Esophagus muscularis mucosa (tissue), 4 donors: ENCODE measurements around the gene CLIP4. TPM values are rescaled to one million over a fixed set of nuclear protein-coding genes. Genes with fewer than 3 reads are reported as not detected.

Experiments used
- DNase-seq: peaks from one replicate; pipeline ENCODE4 v3.0.0-alpha.2; 2017; ENCODE audit errors: extremely low spot score
- H3K27ac ChIP-seq, 4 donors: fragments of 200-600 bp; sonication (generic); replicated peaks in 1 of 4; 1 replicate in 3 of 4; 2 replicates in 1 of 4; pipeline ENCODE4 v1.5.1; 2016 to 2019; ENCODE audit warnings: mild to moderate bottlenecking in 1 of 4
- H3K27me3 ChIP-seq, 4 donors: fragments of 200-600 bp; sonication (generic); one replicate each; pipeline versions ENCODE4 v1.5.1 to v1.6.0; 2016 to 2019
- H3K36me3 ChIP-seq, 4 donors: fragments of 200-600 bp; sonication (generic); one replicate each; pipeline ENCODE4 v1.5.1; 2016 to 2019
- H3K4me1 ChIP-seq, 4 donors: fragments of 200-600 bp; sonication (generic); one replicate each; pipeline ENCODE4 v1.5.1; 2016 to 2019
- H3K4me3 ChIP-seq, 4 donors: fragments of 200-600 bp; sonication (generic); 1 replicate in 2 of 4; 2 replicates in 2 of 4; pipeline ENCODE4 v1.5.1; 2016 to 2019; ENCODE audit warnings: mild to moderate bottlenecking in 4 of 4, moderate library complexity in 1 of 4
- H3K9me3 ChIP-seq, 4 donors: fragments of 200-600 bp; sonication (generic); 1 replicate in 3 of 4; 2 replicates in 1 of 4; pipeline ENCODE4 v1.5.1; 2016 to 2019
- EP300 ChIP-seq: sonication (generic); formaldehyde crosslinking; IDR thresholded peaks from one replicate; pipeline ENCODE4 v1.6.1; 2017; ENCODE audit warnings: antibody characterized with exemption
- POLR2A ChIP-seq: fragments of 450-650 bp; IDR thresholded peaks from one replicate; pipeline ENCODE4 v1.6.1; 2017; ENCODE audit warnings: antibody characterized with exemption, moderate library complexity, mild to moderate bottlenecking, low read depth
- POLR2AphosphoS5 ChIP-seq, 2 donors: sonication (generic); formaldehyde crosslinking; IDR thresholded peaks; one replicate each; pipeline ENCODE4 v1.6.1; 2017; ENCODE audit warnings: antibody characterized with exemption in 2 of 2
- WGBS: methylation state at CpG from one replicate; pipeline ENCODE4 v1.1.5; 2018; 5-methylcytosine and 5-hydroxymethylcytosine counted together
- intact Hi-C: fragments of 100-400 bp; cut with DNase I; formaldehyde crosslinking; loops from one replicate; pipeline ENCODE4 v1.15.1; 2023
- total RNA-seq, 4 donors: library from RNA; depleted of rRNA; stranded (reverse); fragments of >200 nt; gene quantifications; one replicate each; pipeline versions ENCODE4 v1.1.0 to v1.2.1, GENCODE V29; 2016
- TF ChIP-seq, protein P1 (sequence below), 3 experiments: fragments of 200-600 bp in 2 of 3; fragments of 450-650 bp in 1 of 3; sonication (generic) in 2 of 3; IDR thresholded peaks; one replicate each; pipeline ENCODE4 v1.5.1; 2017 to 2019; ENCODE audit warnings: antibody characterized with exemption in 3 of 3, mild to moderate bottlenecking in 2 of 3, moderate library complexity in 1 of 3

The CLIP4 gene
- total RNA-seq, 4 donors from 2014 or later: 58.5 to 83.1 (median 66.8) TPM

DNA sequence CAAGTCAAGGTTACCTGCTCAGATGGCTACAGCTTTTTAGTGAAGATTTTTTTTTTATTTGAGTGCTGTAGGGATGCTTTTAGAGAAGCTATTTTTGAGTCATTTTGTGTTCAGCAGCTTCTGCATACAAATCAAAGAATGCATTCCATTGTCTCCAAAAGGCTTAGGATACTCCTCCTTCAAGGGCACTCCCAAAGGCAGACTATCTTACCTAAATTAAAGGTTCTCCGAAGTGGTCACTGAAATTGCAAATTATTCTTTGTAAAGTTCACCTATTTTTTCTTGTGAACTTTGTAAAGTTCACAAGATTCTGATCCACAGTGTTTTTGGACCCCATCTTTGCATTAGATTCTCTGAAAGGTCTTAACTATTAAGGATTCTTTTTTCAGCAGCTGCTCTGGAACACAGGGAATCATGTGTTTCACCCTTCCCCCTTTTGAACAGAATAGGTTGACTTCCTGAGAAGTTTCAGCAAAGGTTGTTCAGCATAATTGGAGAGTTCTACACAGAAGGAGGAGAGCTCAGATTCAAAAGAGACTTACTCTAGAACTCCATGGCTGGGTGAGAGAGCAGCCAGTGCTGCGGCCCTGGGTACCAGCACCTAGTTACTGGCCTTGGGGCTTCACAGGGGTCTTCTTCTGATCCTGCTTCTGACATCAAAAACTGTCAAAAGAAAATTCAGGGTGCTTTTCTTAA is 14.5 kb downstream of the CLIP4 start:
- Histone ChIP-seq H3K36me3 (peaks cover 2 to 36% (median 14%) of the 10 kb centered on the region in 4 donors), H3K4me3 (peak overlapping the region in 2 of 4 donors; percentile 5 to 11), H3K27ac (peak overlapping the region; percentile 58 to 70 (median 70)), H3K27me3 (no peaks in the 10 kb centered on the region), H3K9me3 (no peaks in the 10 kb centered on the region), H3K4me1 (peaks cover 13 to 56% (median 38%) of the 10 kb centered on the region in 4 donors)
- intact Hi-C loops: no loop called here
- 87% methylated on average over 2 of the region's 2 CpGs for whole genome bisulfite sequencing
- TF ChIP-seq POLR2AphosphoS5 (IDR thresholded peaks at IDR 0.05) (no peak), EP300 (no peak), POLR2A (no peak)
- TF ChIP-seq, protein P1, sequence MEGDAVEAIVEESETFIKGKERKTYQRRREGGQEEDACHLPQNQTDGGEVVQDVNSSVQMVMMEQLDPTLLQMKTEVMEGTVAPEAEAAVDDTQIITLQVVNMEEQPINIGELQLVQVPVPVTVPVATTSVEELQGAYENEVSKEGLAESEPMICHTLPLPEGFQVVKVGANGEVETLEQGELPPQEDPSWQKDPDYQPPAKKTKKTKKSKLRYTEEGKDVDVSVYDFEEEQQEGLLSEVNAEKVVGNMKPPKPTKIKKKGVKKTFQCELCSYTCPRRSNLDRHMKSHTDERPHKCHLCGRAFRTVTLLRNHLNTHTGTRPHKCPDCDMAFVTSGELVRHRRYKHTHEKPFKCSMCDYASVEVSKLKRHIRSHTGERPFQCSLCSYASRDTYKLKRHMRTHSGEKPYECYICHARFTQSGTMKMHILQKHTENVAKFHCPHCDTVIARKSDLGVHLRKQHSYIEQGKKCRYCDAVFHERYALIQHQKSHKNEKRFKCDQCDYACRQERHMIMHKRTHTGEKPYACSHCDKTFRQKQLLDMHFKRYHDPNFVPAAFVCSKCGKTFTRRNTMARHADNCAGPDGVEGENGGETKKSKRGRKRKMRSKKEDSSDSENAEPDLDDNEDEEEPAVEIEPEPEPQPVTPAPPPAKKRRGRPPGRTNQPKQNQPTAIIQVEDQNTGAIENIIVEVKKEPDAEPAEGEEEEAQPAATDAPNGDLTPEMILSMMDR (IDR thresholded peaks at IDR 0.05): no peak
- no peak for DNase-seq

DNA sequence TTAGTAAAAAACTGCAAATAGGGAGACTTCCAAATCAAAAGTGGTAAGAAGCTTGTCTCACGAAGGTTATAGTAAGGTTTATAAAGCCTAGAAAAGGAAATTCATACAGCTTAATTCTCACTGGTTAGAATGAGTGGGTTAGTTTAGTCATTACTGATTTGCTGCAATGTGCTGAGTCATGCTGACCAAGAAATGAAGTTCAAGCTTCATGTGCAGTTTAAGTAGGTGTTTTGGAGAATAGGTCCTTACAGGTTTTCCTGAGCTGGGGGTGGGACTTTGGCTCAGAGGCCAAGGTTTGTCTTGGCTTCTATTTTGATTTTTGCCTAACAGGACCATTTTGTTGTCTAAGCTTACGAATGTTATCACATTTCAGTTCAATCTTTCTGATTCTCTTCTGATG is 15.1 kb downstream of the CLIP4 start:
- Histone ChIP-seq H3K36me3 (peaks cover 0 to 35% (median 14%) of the 10 kb centered on the region in 4 donors), H3K4me3 (peak overlapping the region in 2 of 4 donors; percentile 5 to 11), H3K4me1 (peaks cover 13 to 56% (median 38%) of the 10 kb centered on the region in 4 donors), H3K27ac (peak overlapping the region; percentile 58 to 70 (median 70)), H3K27me3 (no peaks in the 10 kb centered on the region), H3K9me3 (no peaks in the 10 kb centered on the region)
- intact Hi-C loops: no loop called here
- no peak for DNase-seq
- TF ChIP-seq, protein P1 (IDR thresholded peaks at IDR 0.05): no peak
- TF ChIP-seq POLR2AphosphoS5 (IDR thresholded peaks at IDR 0.05) (peak in 1 of 2 donors; percentile 12), EP300 (peak; percentile 5)
- 41% methylated on average over 2 of the region's 2 CpGs for WGBS

DNA sequence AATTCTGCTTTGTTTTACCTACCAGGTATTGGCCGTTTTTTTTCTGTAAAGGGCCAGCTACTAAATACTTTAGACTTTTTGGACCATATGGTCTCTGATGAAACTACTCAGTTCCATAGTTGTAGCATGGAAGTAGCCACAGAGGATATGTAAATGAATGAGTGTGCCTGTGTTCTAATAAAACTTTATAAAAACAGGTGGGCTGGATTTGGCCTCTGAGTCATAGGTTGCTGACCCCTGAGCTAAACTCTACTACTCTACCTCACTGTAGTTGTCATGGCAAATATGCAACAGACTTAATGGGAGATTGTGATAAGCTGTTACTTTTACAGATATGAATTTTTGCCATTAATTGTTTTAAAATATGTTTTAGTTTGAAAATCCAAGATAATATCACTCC is 19.7 kb downstream of the CLIP4 start:
- H3K27ac ChIP-seq: no peak overlapping the region
- intact Hi-C loops: no loop called here
- no peak for DNase-seq
- no peak overlapping the region for H3K4me3 ChIP-seq
- peaks cover 0 to 3% (median 0%) of the 10 kb centered on the region in 4 donors for H3K9me3 ChIP-seq
- WGBS: 83% methylated on average over 1 of the region's 1 CpG
- H3K36me3 ChIP-seq: peaks cover 0 to 44% (median 14%) of the 10 kb centered on the region in 4 donors
- TF ChIP-seq POLR2A (no peak), EP300 (no peak), POLR2AphosphoS5 (IDR thresholded peaks at IDR 0.05) (no peak)
- TF ChIP-seq, protein P1 (IDR thresholded peaks at IDR 0.05): no peak
- no peaks in the 10 kb centered on the region for H3K27me3 ChIP-seq
- H3K4me1 ChIP-seq: peaks cover 6 to 13% (median 10%) of the 10 kb centered on the region in 4 donors

GRCh38 chr2:29139152-29139551 is 23.9 kb downstream of the CLIP4 start:
- no peak overlapping the region for H3K27ac ChIP-seq
- WGBS: 87% methylated on average over 3 of the region's 3 CpGs
- peaks cover 5 to 33% (median 9%) of the 10 kb centered on the region in 4 donors for H3K36me3 ChIP-seq
- no peaks in the 10 kb centered on the region for H3K4me1 ChIP-seq
- H3K27me3 ChIP-seq: no peaks in the 10 kb centered on the region
- no peak for DNase-seq
- peaks cover 0 to 3% (median 0%) of the 10 kb centered on the region in 4 donors for H3K9me3 ChIP-seq
- TF ChIP-seq EP300 (no peak), POLR2A (no peak), POLR2AphosphoS5 (IDR thresholded peaks at IDR 0.05) (no peak)
- TF ChIP-seq, protein P1 (IDR thresholded peaks at IDR 0.05): no peak
- H3K4me3 ChIP-seq: no peak overlapping the region
- intact Hi-C loops: no loop called here
